H1 (cell line): ENCODE data around the gene PKM. TPM values are rescaled to one million over a fixed set of nuclear protein-coding genes. Genes with fewer than 3 reads are reported as not detected.

ENCODE experiments used
- CTCF ChIA-PET: fragments of 300-600 bp; sonication (Branson Sonifier 250); formaldehyde crosslinking; loops from one replicate; lab custom pipeline; 2021; ENCODE audit not compliant: partially characterized antibody; lab: Charles Lee
- POLR2A ChIA-PET: fragments of 300-600 bp; sonication (Branson Sonifier 250); formaldehyde crosslinking; loops from one replicate; lab custom pipeline; 2021; ENCODE audit warnings: inconsistent platforms; ENCODE audit not compliant: partially characterized antibody; lab: Charles Lee
- DNase-seq, 2 experiments: peaks; one replicate each; pipeline versions ENCODE4 v3.0.0 to v3.0.0-alpha.2; 2010 to 2022; ENCODE audit warnings: low spot score in 2 of 2, low read depth in 1 of 2, mixed read lengths in 1 of 2
- FAIRE-seq: peaks from 2 replicates; lab custom pipeline; 2011; peaks lifted over from hg19 to GRCh38; lab: Jason Lieb, UNC
- H2AFZ ChIP-seq: 2 replicates; pipeline ENCODE4 v1.8.1; 2012; ENCODE audit warnings: low read length, inconsistent platforms
- H2AK5ac ChIP-seq: 2 replicates; pipeline ENCODE4 v1.6.1; 2013; ENCODE audit warnings: low read depth, low read length
- H2BK120ac ChIP-seq: replicated peaks from 2 replicates; pipeline ENCODE3; 2013; ENCODE audit warnings: low read depth, low read length, inconsistent platforms
- H2BK12ac ChIP-seq: 2 replicates; pipeline ENCODE4 v1.6.1; 2013; ENCODE audit warnings: low read depth, low read length
- H2BK15ac ChIP-seq: 2 replicates; pipeline ENCODE4 v1.6.1; 2013; ENCODE audit warnings: low read length
- H2BK20ac ChIP-seq: 2 replicates; pipeline ENCODE4 v1.6.1; 2013; ENCODE audit warnings: low read length
- H2BK5ac ChIP-seq: 2 replicates; pipeline ENCODE4 v1.6.1; 2013; ENCODE audit warnings: low read depth, low read length
- H3K14ac ChIP-seq: 2 replicates; pipeline ENCODE4 v1.6.1; 2013; ENCODE audit warnings: inconsistent platforms; ENCODE audit not compliant: insufficient read length
- H3K18ac ChIP-seq: 2 replicates; pipeline ENCODE4 v1.6.1; 2013; ENCODE audit warnings: low read length; ENCODE audit errors: extremely low read depth
- H3K23ac ChIP-seq: 2 replicates; pipeline ENCODE4 v1.6.1; 2013; ENCODE audit warnings: inconsistent platforms; ENCODE audit not compliant: insufficient read length
- H3K23me2 ChIP-seq: 2 replicates; pipeline ENCODE4 v1.6.1; 2013; ENCODE audit warnings: low read depth, low read length
- H3K27ac ChIP-seq: 2 replicates; pipeline ENCODE4 v1.6.1; 2011; ENCODE audit warnings: low read depth, low read length, inconsistent platforms
- H3K27me3 ChIP-seq, 4 experiments: replicated peaks in 1 of 4; 1 replicate in 1 of 4; 2 replicates in 3 of 4; pipeline versions ENCODE4 v1.6.1 to v1.8.1; 2011 to 2013; ENCODE audit warnings: low read length in 3 of 4, mild to moderate bottlenecking in 3 of 4, inconsistent platforms in 2 of 4, mixed read lengths in 2 of 4, moderate library complexity in 1 of 4; ENCODE audit not compliant: control insufficient read depth in 3 of 4, insufficient read depth in 3 of 4; ENCODE audit errors: extremely low read depth in 1 of 4
- H3K36me3 ChIP-seq, 4 experiments: 2 replicates each; pipeline versions ENCODE4 v1.6.1 to v1.8.1; 2011 to 2013; ENCODE audit warnings: mild to moderate bottlenecking in 4 of 4, low read length in 3 of 4, moderate library complexity in 2 of 4, control low read depth in 1 of 4, inconsistent platforms in 1 of 4; ENCODE audit not compliant: insufficient read depth in 4 of 4, control insufficient read depth in 2 of 4
- H3K4ac ChIP-seq: replicated peaks from 2 replicates; pipeline ENCODE3; 2013; ENCODE audit warnings: low read length, low read depth, mixed read lengths, inconsistent platforms; ENCODE audit not compliant: insufficient read length
- H3K4me1 ChIP-seq, 4 experiments: replicated peaks in 1 of 4; 1 replicate in 1 of 4; 2 replicates in 3 of 4; pipeline versions ENCODE4 v1.6.1 to v1.8.1; 2011 to 2013; ENCODE audit warnings: low read length in 3 of 4, inconsistent platforms in 2 of 4, mixed read lengths in 1 of 4; ENCODE audit not compliant: insufficient read depth in 4 of 4, control insufficient read depth in 3 of 4
- H3K4me2 ChIP-seq, 2 experiments: 2 replicates each; pipeline versions ENCODE4 v1.6.1 to v1.8.1; 2011 to 2013; ENCODE audit warnings: low read depth in 2 of 2, low read length in 2 of 2, control low read depth in 1 of 2, inconsistent platforms in 1 of 2, mild to moderate bottlenecking in 1 of 2; ENCODE audit not compliant: insufficient read depth in 1 of 2
- H3K4me3 ChIP-seq, 4 experiments: fragments of 200-600, 300-600 bp in 1 of 4; sonication (generic), shearing (Covaris generic), sonication (Bioruptor Twin) in 1 of 4; 2 replicates each; pipeline versions ENCODE4 v1.5.1 to v1.8.1; 2011 to 2016; ENCODE audit warnings: low read length in 4 of 4, low read depth in 3 of 4, control low read depth in 2 of 4, inconsistent platforms in 2 of 4, mild to moderate bottlenecking in 2 of 4, mixed read lengths in 1 of 4, moderate library complexity in 1 of 4; ENCODE audit not compliant: insufficient read depth in 2 of 4; ENCODE audit errors: extremely low read depth in 1 of 4
- H3K56ac ChIP-seq: replicated peaks from 2 replicates; pipeline ENCODE3; 2013; ENCODE audit warnings: low read depth, mild to moderate bottlenecking, mixed read lengths, low read length, inconsistent platforms; ENCODE audit not compliant: insufficient read length
- H3K79me1 ChIP-seq: 2 replicates; pipeline ENCODE4 v1.6.1; 2013; ENCODE audit warnings: low read depth, low read length, control low read depth
- H3K79me2 ChIP-seq, 2 experiments: 2 replicates each; pipeline versions ENCODE4 v1.6.1 to v1.8.1; 2012 to 2013; ENCODE audit warnings: low read length in 2 of 2, mild to moderate bottlenecking in 2 of 2, inconsistent platforms in 1 of 2; ENCODE audit not compliant: insufficient read depth in 2 of 2, control insufficient read depth in 1 of 2
- H3K9ac ChIP-seq, 4 experiments: replicated peaks in 1 of 4; 1 replicate in 1 of 4; 2 replicates in 3 of 4; pipeline versions ENCODE4 v1.6.1 to v1.8.1; 2011 to 2013; ENCODE audit warnings: low read depth in 3 of 4, low read length in 3 of 4, control low read depth in 2 of 4, mild to moderate bottlenecking in 2 of 4, moderate library complexity in 2 of 4, inconsistent platforms in 1 of 4; ENCODE audit errors: extremely low read depth in 1 of 4
- H3K9me3 ChIP-seq, 2 experiments: 2 replicates each; pipeline versions ENCODE4 v1.6.1 to v1.8.1; 2012 to 2013; ENCODE audit warnings: mild to moderate bottlenecking in 2 of 2, moderate library complexity in 2 of 2, control low read depth in 1 of 2, inconsistent platforms in 1 of 2, low read depth in 1 of 2, low read length in 1 of 2, mixed read lengths in 1 of 2; ENCODE audit not compliant: insufficient read depth in 2 of 2
- H4K20me1 ChIP-seq, 2 experiments: replicated peaks in 1 of 2; 2 replicates each; pipeline versions ENCODE3 to v1.8.1; 2011 to 2013; ENCODE audit warnings: inconsistent platforms in 2 of 2, low read length in 2 of 2, mild to moderate bottlenecking in 1 of 2; ENCODE audit not compliant: insufficient read depth in 2 of 2, control insufficient read depth in 1 of 2
- H4K5ac ChIP-seq: 2 replicates; pipeline ENCODE4 v1.6.1; 2013; ENCODE audit warnings: low read length, low read depth, mixed read lengths, inconsistent platforms; ENCODE audit not compliant: insufficient read length
- H4K8ac ChIP-seq: 2 replicates; pipeline ENCODE4 v1.8.0; 2013; ENCODE audit warnings: mild to moderate bottlenecking, moderate library complexity, low read length, inconsistent platforms; ENCODE audit not compliant: insufficient read depth; ENCODE audit errors: extremely low read depth
- H4K91ac ChIP-seq: replicated peaks from 2 replicates; pipeline ENCODE3; 2013; ENCODE audit warnings: low read length, mixed read lengths, inconsistent platforms; ENCODE audit not compliant: insufficient read length
- ASH2L ChIP-seq: fragments of 200-600, 300-600 bp; sonication (generic); IDR thresholded peaks from one replicate; pipeline ENCODE4 v1.7.1; 2017; ENCODE audit warnings: low read length
- CREB1 ChIP-seq: IDR thresholded peaks from 2 replicates; pipeline ENCODE4 v1.6.1; 2012; ENCODE audit warnings: inconsistent platforms
- E2F6 ChIP-seq: IDR thresholded peaks from 2 replicates; pipeline ENCODE4 v1.6.1; 2012; ENCODE audit warnings: inconsistent platforms
- EGR1 ChIP-seq: IDR thresholded peaks from 2 replicates; pipeline ENCODE4 v1.6.1; 2011; ENCODE audit warnings: low read depth, low read length, borderline replicate concordance
- GABPA ChIP-seq: IDR thresholded peaks from 2 replicates; pipeline ENCODE4 v1.6.1; 2011; ENCODE audit warnings: mild to moderate bottlenecking, low read length, moderate library complexity, borderline replicate concordance; ENCODE audit not compliant: insufficient read depth
- PHF8 ChIP-seq: fragments of 200-600 bp; sonication (generic); conservative IDR thresholded peaks from 2 replicates; pipeline ENCODE4 v1.7.1; 2012; ENCODE audit warnings: low read depth, mild to moderate bottlenecking, inconsistent platforms, low read length, moderate library complexity
- POLR2AphosphoS5 ChIP-seq: IDR thresholded peaks from 2 replicates; pipeline ENCODE4 v1.6.1; 2011; ENCODE audit warnings: low read depth, low read length
- RBBP5 ChIP-seq: IDR thresholded peaks from 2 replicates; pipeline ENCODE4 v1.7.1; 2012; ENCODE audit warnings: low read depth, mild to moderate bottlenecking, inconsistent platforms, low read length, moderate library complexity, borderline replicate concordance
- RFX5 ChIP-seq: IDR thresholded peaks from 2 replicates; pipeline ENCODE4 v1.6.1; 2011; ENCODE audit warnings: low read depth, low read length, improper control_type of control experiment, borderline replicate concordance
- SP4 ChIP-seq: IDR thresholded peaks from 2 replicates; pipeline ENCODE4 v1.6.1; 2012; ENCODE audit warnings: low read length, inconsistent platforms
- SRF ChIP-seq: IDR thresholded peaks from 2 replicates; pipeline ENCODE4 v1.6.1; 2011; ENCODE audit warnings: mild to moderate bottlenecking, low read depth, low read length, moderate library complexity
- WGBS, 2 experiments: shearing (Covaris generic) in 1 of 2; methylation state at CpG; one replicate each; pipeline versions ENCODE4 v1.1.6 to v1.1.7; 2013 to 2015; ENCODE audit warnings: low lambda C conversion rate in 2 of 2, mixed read lengths in 2 of 2, inconsistent platforms in 1 of 2, low coverage in 1 of 2, missing lambda C conversion rate in 1 of 2; ENCODE audit not compliant: insufficient replicate concordance in 2 of 2, insufficient coverage in 1 of 2, insufficient read length in 1 of 2; ENCODE audit errors: extremely low coverage in 1 of 2, missing lambda C conversion rate in 1 of 2; 5-methylcytosine and 5-hydroxymethylcytosine counted together
- polyA plus RNA-seq, 7 experiments: library from polyadenylated mRNA; depleted of rRNA in 3 of 7; stranded (reverse) in 5 of 7; unstranded in 2 of 7; fragments of >200 nt in 5 of 7; fragments of 200-250 nt in 2 of 7; gene quantifications; 1 replicate in 5 of 7; 2 replicates in 1 of 7; 4 replicates in 1 of 7; pipeline versions ENCODE4 v1.2.1 to v1.2.3, GENCODE V29; 2011 to 2013; ENCODE audit warnings: missing spikeins in 2 of 7, mixed read lengths in 2 of 7
- total RNA-seq: library from RNA; stranded (reverse); fragmentation: NEBNext Ultra II Directional; extraction: Animal tissue kit (Norgen Biotek cat#: 25700); gene quantifications from 2 replicates; pipeline ENCODE4 v1.2.1, GENCODE V29; 2021

Gene PKM
- total and polyA plus RNA-seq, 2 of the 8 experiments (the other 6 are each of a cell fraction or from before 2014, with no cell fraction given), result 780 to 856 TPM

DNA sequence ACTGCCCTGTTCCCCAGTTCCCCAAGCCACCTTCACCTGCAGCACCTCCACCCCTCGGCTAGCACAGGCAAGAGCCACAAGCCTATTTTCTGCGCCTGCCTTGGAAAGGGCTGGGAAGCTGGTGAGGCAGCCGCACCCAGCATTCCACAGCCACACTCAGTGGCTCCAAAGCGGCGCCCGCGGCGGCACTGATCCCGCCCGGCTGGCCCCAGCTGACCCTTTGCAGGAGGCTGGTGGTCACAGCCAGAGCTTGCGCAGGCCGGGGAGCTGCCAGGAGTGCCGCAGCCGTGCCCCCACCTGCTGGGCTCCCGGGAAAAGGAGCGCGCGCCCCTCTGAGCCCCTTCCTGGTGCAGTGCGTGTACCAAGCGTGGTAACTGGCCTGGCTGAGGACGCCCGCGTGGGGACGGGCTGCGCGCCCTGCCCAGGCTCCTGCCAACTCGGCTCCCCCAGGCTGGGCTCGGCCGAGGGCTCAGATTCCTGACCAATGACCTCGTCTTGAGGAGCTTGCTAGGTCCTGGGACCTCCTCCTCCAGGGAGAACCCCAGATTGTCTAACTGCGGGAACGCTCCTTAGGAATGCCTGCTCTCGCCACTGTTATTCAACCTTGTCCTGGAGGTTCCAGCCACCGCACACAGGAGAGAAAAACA, 46.7 kb downstream of the PKM start:
- peak overlapping the region in 1 of 4 experiments; percentile 15; a peak in 1 of 7 replicates for H3K9ac ChIP-seq
- TF ChIP-seq GABPA (0 out of 2 replicates have a peak, but pooled peaks have one; percentile 10), E2F6 (0 out of 2 replicates have a peak, but pooled peaks have one; percentile 50), POLR2AphosphoS5 (peak; percentile 39; the same call in 1 of the 2 replicates), SRF (no peak), RBBP5 (0 out of 2 replicates have a peak, but pooled peaks have one; percentile 33), RFX5 (no peak), ASH2L (peak; percentile 43), EGR1 (no peak), SP4 (0 out of 2 replicates have a peak, but pooled peaks have one; percentile 45), PHF8 (0 out of 2 replicates have a peak, but pooled peaks have one; percentile 37), CREB1 (no peak; the same call in 1 of the 2 replicates)

More for the DNA sequence above, 46.7 kb downstream of the PKM start:
- Histone ChIP-seq H3K56ac (no peak overlapping the region), H3K79me2 (no peaks in the 10 kb centered on the region), H4K8ac (peak overlapping the region; percentile 87), H2BK15ac (peak overlapping the region; percentile 19; the same call in 1 of the 2 replicates), H3K27ac (no peak overlapping the region), H3K79me1 (no peaks in the 10 kb centered on the region), H4K91ac (peak overlapping the region; percentile 25), H3K4me1 (peaks cover 0 to 7% (median 3%) of the 10 kb centered on the region in 4 experiments; a peak in 3 of 7 replicates), H3K9me3 (no peaks in the 10 kb centered on the region), H2AK5ac (no peak overlapping the region), H3K4me2 (peak overlapping the region; percentile 79 to 81), H3K4ac (no peak overlapping the region), H3K27me3 (peaks cover 0 to 19% (median 5%) of the 10 kb centered on the region in 4 experiments; a peak in 4 of 7 replicates), H4K5ac (no peak overlapping the region), H3K23me2 (peaks cover 4% of the 10 kb centered on the region; the same call in 1 of the 2 replicates), H3K23ac (no peak overlapping the region), H3K36me3 (no peaks in the 10 kb centered on the region), H3K18ac (peak overlapping the region; percentile 84; the same call in 1 of the 2 replicates), H2BK12ac (no peak overlapping the region; the same call in 1 of the 2 replicates), H2AFZ (peak overlapping the region; percentile 54; the same call in 1 of the 2 replicates), H2BK20ac (no peak overlapping the region), H3K4me3 (peak overlapping the region; percentile 40 to 69 (median 58)), H2BK120ac (no peak overlapping the region), H3K14ac (no peak overlapping the region), H2BK5ac (no peak overlapping the region), H4K20me1 (no peaks in the 10 kb centered on the region)
- DNase-seq, result peak in 1 of 2 experiments; percentile 77
- 4% methylated on average over 27 of the region's 34 CpGs; no CpG with 5 or more reads in 1 of the 2 experiments for WGBS, 2 experiments
- FAIRE-seq, result no peak
- POLR2A ChIA-PET, result interaction anchor here (0.7 to 1.9 kb wide), 3 partner anchors 13 to 45 kb away, joined by 3 to 9 read pairs (median 3); partner anchors contain the start of gene GRAMD2A
- CTCF ChIA-PET, result interaction anchor here (0.9 to 1.3 kb wide), 4 partner anchors 9 to 1263 kb away, joined by 3 to 6 read pairs (median 4); no protein-coding TSS in a partner anchor
